Iris pigment epithelial cell (primary cell): ENCODE measurements around the gene ACOT4.
"Not testable (repeated sequence)": the region's sequence is repeated elsewhere in the genome, so short reads cannot be mapped to it uniquely, and the experiment has no call there.

Experiments used
- DNase-seq: peaks from one replicate; pipeline ENCODE4 v3.0.0-alpha.2; 2011; ENCODE audit warnings: low read depth

Gene ACOT4

GRCh38 chr14:73633116-73634010 lies 41.7 kb downstream of the ACOT4 start:
- DNase-seq = peak; percentile 70

- DNase-seq = peak; percentile 25
These were observed 42.5 kb downstream of the ACOT4 start for GRCh38 chr14:73634011-73634833.

- DNase-seq = not testable (repeated sequence)
These were observed 44.7 kb downstream of the ACOT4 start for GRCh38 chr14:73636355-73636754.

- no peak for DNase-seq
These were observed 46.2 kb downstream of the ACOT4 start for GRCh38 chr14:73637830-73638229.

GRCh38 chr14:73640796-73641365 lies 49.2 kb downstream of the ACOT4 start:
- no peak for DNase-seq

- DNase-seq = peak; percentile 87
These were observed 53.0 kb downstream of the ACOT4 start, which contains the start of gene DNAL1 for GRCh38 chr14:73644531-73645247. TSS of gene DNAL1 (plus strand) at chr14:73644986. CDS start at chr14:73645040, 54 bp downstream.

GRCh38 chr14:73645248-73645610 lies 53.6 kb downstream of the ACOT4 start:
- DNase-seq = no peak
